Esophagus muscularis mucosa (tissue), 3 donors: ENCODE measurements around the gene PRKAR1B.

Experiments used
- POLR2A ChIP-seq: fragments of 450-650 bp; IDR thresholded peaks from one replicate; pipeline ENCODE4 v1.6.1; 2017; ENCODE audit warnings: antibody characterized with exemption, moderate library complexity, mild to moderate bottlenecking, low read depth
- TF ChIP-seq, protein P1 (sequence below), 3 experiments: fragments of 200-600 bp in 2 of 3; fragments of 450-650 bp in 1 of 3; sonication (generic) in 2 of 3; IDR thresholded peaks; one replicate each; pipeline ENCODE4 v1.5.1; 2017 to 2019; ENCODE audit warnings: antibody characterized with exemption in 3 of 3, mild to moderate bottlenecking in 2 of 3, moderate library complexity in 1 of 3

DNA sequence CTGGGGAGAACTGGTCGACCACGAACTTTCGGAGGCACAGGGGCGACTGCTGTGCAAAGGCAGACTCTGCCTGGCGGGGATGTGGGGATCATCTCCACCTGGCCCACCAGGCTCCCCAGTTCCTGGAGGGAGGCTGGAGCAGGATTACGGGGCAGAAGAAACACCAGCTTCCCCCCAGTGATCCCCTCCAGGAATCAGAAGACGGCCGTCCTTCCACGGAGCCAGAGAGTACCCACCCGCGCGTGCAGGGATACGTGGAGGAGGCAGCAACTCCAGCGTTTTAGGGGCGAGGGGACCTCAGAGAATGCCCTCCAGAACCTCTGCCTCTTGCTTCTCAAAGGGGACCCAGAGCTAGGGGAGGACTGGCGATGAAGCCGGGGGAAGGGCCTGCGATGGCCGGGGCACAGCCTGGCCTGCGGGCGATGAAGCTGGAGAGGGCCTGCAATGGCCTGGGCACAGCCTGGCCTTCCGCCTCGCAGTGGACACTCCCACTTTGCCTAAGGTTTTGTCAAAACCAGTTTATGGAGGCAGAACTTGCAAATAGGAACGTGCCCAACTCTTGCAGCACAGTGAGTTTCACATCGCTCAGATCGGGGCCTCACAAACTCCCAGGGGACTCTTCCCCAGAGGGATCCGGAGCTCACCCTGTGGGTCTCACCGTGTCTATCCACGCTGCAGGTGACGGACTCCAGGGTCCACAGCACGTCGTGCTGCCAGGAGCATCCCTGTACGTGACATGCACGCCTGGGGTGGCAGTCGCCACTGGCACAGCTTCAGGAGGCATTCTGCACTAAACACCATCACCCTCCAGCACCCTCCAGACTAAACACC lies 129.5 kb downstream of the PRKAR1B start:
- TF ChIP-seq, protein P1, sequence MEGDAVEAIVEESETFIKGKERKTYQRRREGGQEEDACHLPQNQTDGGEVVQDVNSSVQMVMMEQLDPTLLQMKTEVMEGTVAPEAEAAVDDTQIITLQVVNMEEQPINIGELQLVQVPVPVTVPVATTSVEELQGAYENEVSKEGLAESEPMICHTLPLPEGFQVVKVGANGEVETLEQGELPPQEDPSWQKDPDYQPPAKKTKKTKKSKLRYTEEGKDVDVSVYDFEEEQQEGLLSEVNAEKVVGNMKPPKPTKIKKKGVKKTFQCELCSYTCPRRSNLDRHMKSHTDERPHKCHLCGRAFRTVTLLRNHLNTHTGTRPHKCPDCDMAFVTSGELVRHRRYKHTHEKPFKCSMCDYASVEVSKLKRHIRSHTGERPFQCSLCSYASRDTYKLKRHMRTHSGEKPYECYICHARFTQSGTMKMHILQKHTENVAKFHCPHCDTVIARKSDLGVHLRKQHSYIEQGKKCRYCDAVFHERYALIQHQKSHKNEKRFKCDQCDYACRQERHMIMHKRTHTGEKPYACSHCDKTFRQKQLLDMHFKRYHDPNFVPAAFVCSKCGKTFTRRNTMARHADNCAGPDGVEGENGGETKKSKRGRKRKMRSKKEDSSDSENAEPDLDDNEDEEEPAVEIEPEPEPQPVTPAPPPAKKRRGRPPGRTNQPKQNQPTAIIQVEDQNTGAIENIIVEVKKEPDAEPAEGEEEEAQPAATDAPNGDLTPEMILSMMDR (IDR thresholded peaks at IDR 0.05), result no peak
- TF ChIP-seq POLR2A, result no peak
